HG03066 (cell line): ENCODE results near the gene FBXO31.

Source experiments
- ATAC-seq: cut with Tn5 transposase; IDR thresholded peaks from one replicate; pipeline ENCODE4 v1.9.1; 2021; ENCODE audit warnings: low read depth; ENCODE audit not compliant: unreplicated experiment

The FBXO31 gene, protein sequence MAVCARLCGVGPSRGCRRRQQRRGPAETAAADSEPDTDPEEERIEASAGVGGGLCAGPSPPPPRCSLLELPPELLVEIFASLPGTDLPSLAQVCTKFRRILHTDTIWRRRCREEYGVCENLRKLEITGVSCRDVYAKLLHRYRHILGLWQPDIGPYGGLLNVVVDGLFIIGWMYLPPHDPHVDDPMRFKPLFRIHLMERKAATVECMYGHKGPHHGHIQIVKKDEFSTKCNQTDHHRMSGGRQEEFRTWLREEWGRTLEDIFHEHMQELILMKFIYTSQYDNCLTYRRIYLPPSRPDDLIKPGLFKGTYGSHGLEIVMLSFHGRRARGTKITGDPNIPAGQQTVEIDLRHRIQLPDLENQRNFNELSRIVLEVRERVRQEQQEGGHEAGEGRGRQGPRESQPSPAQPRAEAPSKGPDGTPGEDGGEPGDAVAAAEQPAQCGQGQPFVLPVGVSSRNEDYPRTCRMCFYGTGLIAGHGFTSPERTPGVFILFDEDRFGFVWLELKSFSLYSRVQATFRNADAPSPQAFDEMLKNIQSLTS

DNA sequence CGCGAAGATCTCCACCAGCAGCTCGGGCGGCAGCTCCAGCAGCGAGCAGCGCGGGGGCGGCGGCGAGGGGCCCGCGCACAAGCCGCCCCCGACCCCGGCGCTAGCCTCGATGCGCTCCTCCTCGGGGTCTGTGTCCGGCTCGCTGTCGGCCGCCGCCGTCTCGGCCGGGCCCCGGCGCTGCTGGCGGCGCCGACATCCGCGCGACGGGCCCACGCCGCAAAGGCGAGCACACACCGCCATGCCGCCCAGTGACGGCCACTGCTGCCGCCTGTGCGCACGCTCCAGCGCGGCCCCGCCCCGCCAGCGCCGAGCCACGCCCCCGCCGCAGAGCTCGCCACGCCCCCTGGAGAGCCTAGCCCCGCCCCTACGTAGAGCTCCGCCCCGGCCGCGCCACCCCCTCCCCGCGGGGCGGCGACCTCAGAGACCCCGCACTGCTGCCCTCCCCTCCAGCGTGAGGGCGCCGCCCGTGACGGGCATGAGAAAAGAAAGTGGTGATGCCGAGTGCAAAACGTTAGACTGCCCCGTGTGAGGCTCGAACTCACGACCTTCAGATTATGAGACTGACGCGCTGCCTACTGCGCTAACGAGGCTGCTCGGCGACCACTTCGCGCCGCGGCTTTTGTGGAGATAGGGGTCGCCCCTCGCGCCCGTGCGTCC, at the start of gene FBXO31:
Gene FBXO31 (minus strand): TSS at position 272 of the 657 bp plus-strand sequence. CDS start 32 bp downstream, at position 240.
- ATAC-seq = peak; percentile 39

DNA sequence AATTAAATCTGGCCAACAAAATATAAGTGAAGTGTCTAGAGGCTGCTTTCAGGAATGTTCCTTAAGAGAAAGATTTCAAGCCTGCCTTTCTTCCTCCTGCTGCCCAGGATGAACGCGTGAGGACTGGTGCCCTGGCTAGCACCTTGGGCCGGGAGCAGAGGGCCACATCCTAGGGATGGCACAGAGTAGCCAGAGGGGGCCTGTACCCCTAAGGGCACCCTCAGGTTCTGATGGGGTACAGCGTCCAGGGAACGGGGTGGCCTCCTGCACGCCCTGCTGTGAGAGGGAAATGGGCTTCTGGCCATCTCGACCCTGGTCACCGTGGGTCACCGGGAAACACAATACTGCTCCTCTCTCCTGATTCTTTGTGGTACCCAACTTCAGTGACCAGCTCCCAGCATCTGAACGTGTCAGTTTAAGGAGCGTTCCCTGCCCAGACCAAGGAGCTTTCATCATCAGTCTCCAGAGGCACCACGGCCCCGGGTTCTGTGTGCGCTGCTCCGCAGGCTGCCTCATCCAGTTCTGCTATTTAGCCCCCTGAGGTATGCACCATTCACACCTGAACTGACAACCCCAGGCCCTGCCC, 48.8 kb upstream of the FBXO31 start:
- no peak for ATAC-seq

DNA sequence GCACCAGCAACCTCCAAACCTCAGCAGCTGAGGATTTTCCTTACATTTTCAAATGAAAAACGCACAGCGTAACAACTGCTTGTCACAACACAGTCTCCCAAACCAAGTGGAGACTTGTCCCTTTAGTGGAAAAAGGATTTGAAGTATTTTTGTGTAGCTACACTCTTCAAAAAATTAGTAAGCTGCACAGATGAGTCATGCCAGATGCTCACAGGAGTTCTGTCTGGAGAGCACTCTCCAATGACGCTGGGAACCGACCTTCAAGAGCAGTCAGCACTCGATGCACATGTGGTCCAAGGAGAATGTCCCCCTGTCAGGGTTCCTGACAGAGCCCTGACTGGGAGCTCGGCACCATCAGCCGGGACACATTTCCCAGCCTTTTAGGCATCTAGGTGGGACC, 48.4 kb upstream of the FBXO31 start:
- no peak for ATAC-seq

DNA sequence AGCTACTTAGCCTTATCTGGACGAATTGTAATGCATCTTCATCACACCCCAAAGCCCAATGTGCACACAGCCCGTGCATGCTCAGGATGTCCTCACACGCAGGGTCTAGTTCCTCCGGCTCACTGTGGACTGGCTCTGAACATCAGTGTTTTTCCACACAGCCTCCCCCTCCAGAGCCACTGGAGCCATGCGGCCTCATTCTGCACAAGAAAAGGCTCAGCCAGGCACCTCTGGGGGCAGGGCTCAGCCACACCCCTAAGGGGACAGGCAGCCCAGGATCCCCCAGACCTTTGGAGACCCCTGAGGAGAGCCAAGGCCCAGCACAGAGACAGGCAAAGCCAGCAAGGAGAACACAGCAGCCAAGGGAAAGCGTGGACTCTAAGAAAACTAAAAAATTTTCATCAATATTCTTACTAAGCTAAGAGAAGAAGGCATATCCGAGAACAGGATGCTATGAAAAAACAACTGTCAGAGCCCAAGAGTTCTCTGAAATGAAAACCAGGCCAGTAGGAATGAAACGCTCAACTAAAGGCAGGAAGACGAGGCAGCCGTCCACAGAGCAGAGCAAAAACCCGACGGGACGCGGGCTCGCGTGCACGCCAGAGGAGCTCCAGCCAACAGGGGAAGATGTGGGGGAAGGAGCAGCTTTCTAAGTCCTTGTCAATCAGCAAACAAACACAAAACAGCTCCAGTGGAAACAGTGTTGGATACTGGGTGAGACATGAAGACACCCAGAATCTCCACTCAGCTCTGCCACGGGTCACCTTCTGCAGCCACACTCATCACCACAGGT, 43.0 kb upstream of the FBXO31 start:
- no peak for ATAC-seq

DNA sequence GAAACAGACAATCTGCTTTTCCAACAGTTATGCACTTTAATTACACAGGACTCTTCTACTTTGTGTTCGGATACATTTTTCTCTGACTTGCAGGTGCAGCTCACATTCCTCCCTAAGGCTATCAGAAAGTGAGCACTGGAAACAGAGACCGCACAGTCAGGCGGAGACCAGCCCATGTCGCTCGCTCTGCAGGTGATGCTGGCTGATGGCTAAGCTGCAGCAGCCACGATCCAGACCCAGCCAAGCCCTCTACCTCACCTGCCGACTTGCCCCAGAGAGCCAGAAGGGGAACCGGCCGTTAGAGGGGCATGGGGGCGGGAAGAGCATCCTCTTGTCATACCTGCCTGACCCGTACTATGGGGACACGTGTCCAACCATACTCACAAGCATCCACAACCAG, 42.4 kb upstream of the FBXO31 start:
- ATAC-seq = no peak

DNA sequence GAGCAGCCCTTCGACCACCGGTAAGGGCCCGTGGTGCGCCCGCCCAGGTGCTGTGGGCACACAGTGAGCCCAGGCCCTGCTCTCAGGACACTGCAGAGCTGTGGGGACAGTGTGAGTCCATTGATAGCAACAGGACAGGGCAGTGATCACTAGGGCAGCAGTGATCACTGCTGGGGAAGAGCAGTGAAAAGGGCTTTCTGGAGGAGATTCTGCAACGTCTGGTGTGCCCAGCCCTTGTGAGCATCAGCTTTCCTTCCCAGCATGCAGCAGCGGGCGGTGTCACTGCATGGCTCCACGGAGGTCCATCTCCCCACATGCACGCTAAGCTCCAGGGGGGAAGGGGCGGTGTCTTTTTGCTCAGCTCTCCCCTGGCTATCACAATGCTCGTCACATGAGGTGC, 40.7 kb upstream of the FBXO31 start:
- ATAC-seq = no peak

DNA sequence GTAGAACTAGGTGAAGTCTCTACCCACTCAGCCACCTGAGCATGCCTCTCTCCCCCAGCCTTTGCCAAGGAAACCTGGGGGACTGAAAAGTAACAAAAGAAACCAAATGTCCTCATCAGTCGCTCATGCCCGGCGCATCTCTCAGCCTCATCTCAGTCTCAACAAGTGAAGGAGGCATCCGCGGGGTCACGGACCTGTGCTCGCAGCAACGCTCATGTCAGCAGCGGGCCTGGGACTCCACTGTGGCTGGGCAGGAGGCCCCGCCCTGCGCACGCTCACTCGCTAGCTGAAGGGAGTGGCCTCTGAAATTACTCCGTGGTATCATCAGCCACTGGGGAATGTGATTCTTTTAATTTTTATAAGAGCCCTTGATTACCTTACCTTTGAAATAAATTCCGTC, 39.9 kb upstream of the FBXO31 start:
- no peak for ATAC-seq

DNA sequence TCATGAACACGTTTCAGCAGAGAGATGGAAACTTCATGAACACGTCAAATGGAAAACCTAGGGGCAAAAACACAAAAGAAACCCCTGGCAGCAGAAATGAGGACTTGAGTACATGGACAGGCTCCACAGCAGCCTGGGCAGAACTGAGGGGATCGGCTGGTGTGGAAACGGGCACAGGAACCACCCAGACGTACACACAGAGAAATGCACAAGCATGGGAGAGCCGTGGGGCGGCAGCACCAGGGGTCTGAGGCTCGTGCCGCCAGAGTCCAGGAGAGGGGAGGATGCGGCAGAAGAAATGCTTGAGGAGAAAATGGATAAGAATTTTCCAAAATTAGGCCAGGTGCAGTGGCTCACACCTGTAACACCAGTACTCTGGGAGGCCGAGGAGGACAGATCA, 38.5 kb upstream of the FBXO31 start:
- ATAC-seq = no peak

DNA sequence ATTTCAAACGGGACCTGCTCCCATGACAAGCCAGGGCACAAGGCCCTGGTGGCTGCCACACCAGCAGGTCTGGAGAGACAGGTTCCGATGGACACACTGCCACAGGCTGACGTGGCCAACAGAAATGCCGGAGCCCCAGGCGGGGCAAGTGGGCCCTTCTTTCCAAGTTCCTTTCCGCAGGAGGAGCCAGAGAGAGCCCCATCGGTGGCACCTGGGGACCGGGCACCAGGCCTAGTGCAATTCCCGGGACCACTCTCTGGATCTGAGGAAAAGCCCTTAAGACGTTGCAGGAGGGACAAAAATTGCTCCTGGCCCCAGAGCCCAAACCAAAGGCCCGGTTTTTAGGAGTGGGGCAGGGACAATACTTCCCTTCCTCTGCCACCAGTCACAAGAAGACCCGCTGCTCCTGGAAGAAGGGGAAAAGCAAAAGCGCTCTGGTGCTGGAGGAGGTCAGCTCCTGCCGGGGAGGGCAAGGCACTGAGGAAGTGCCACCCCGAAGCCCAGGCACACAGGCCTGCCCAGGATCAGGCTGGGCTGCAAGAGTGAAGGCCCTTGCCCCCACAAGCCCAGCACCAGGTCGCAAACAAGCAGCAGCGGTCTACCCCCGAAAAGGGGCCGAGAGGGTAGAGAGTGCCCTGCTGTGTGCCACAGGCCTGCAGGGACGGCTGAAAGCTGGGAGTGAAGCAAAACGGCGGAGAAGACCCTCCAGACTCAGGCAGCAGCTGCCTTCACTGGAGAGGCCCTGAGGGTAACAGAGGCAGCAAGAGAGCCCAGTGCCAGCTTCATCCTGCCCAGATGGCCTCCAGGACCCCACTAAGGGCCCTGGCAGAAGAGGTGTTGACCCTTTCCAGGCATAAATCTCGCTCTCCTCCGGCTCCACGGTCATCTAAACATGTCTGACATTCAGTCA, 37.7 kb upstream of the FBXO31 start:
- ATAC-seq = no peak

DNA sequence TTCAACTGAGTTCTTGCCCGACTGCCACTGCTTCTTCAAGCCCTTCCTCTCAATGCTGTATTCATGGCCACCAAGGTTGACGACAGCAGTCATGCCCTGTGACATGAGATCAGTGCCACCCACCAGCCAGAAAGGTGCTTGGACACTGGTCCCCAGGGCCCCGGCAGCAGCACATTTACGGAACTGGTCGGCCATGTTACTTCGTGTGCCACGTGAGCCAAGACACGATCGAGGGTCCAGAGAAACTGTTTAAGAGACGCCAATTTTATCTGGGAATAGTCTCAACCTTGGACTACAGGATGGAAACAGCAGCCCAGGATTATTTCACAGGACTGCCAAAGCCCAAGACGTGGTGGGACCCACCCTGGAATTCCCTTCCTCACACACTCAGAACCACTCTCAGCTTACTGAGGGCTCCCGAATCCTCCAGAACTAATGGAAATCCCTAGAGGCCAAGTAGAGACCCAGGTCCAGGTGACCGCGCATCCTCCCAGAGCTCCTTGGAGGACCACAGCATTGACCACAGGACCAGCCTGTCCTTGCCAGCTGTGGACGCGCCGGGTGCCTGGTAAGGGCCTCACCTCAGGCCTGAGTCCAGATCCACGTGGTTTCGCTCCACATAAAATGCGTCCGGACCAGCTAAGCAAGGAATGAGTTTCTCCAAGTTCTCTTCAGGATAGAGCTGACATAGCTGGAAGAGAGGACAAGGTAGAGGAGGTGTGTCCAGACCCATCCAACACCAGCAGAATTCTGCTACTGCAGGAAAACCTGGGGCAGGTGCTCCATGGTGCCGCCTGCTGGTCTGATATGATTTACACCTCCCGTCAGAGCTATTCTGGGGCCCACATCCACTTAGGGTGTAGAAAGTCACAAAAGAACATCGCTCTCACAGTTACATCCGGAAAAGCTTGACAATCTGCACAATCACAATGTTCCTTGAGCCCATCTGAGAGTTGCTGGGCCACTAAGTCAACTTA, 36.7 kb upstream of the FBXO31 start:
- ATAC-seq = no peak

DNA sequence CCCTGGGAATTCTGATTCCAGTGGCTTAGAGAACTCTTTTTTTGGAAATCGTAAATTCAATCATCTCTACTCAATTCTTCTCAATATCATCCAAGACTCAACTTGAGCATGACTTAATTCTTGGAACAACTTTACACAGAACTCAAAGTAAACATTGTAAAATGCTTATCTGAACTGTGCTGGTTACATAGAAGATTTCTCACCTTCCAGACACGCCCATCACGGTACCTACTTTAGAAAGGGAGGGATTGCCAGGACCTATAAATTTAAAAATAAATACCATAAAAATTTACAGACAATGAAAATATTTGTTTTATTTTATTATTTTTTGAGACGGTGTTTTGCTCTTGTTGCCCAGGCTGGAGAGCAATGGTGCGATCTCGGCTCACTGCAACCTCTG, 35.1 kb upstream of the FBXO31 start:
- ATAC-seq = no peak

DNA sequence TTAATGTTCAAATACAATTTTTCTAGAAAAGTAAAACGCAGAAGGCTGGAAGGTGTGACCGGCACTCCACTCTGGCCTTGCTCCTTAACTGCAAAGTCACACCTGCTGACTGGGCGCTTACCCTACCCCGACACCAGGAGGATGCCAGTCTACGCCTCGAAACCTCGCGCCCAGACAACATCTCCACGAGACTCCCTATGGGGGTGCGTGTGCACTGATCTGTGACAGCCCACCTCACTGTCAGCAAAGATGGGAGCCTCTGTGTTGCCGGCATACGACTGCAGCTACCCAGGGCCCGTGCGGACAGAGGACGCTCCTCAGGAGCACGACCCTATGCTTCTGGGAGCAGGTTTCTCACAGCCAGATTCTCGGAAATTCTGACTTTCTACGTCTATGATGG, 34.6 kb upstream of the FBXO31 start:
- ATAC-seq = no peak

DNA sequence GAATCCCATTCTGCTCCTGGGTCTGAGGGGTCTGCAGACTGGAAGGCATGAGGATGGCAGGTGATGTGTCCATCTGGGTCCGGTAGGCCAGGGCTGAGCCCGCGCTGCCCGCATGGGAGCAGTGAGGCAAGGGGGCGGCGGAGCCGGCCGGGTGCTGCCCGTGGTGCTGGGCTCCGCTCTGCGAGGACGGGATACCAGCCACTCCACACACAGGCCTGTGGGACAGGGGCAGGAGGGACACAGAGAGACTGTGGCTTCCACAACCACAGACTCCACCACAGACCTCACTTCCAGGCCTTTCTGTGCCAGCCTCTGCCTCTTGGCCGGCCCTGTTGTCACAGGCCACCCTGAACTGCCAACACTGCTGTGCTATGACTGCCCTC, 33.9 kb upstream of the FBXO31 start:
- no peak for ATAC-seq

DNA sequence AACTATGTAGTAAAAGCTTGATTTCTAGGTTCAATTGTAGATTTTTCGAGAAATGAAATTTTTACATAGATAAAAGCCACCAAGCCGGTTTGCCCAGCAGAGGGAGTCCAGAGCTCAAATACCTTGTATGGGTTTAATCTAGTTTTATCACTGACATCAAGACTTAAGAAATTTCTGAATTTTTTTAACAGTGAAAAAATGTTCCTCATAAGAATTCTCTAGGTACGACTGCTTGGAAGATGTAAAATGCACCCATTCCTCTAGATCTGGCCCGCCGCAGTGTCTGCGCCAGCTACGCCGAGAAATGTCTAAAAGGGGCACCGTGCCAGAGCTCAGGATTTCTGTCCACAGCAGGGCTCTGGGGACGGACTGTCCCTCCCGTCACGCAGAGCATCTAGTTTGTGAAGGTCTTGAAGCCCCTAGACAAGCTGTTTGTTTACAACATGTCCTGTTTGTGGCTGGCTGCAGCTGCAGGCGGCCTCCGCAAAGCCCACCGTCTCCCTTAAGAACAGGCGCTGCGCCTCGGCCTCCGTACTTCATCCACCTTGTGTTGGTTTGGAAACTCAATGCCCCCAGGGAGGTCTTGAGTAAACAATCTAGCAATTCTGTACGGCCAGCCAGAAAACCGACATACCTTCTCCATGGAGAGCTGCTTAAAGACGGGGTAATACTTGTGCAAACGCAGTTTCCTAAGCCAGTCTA, 33.4 kb upstream of the FBXO31 start:
- no peak for ATAC-seq

DNA sequence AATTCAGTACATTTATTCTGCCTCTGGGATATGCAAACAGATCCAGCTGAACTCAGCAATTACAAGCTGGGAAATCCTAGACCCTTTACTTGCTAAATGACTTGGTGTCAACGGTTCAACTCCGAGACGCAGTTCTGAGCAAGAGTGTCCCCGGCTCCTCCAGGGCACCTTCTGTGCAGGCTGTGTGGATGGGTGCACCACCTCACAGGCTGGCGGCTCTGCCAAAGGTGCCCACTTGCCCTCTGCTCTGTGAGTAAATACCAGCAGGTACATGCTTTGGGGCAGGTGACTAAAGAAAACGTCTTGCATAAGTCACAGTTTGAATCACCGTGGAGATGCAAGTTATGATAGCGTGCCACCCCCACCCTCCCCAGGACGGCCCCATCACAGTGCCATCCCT, 31.9 kb upstream of the FBXO31 start:
- no peak for ATAC-seq

DNA sequence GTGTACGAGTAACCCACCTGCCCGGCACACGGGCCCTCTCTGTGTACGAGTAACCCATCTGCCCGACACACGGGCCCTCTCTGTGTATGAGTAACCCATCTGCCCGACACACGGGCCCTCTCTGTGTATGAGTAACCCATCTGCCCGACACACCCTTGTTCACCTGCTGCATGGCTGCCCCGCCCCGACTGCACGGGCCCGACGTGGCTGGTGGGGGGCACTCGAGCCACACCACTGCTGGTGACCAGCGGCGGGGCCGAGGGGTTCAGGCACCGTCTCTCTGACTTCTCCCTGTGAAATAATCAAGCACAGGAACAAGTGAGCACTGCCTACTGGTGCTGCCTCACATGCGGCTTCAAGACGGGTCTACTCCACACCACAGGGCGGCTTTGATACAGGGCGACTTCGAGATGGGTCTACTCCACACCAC, 30.7 kb upstream of the FBXO31 start:
- no peak for ATAC-seq

DNA sequence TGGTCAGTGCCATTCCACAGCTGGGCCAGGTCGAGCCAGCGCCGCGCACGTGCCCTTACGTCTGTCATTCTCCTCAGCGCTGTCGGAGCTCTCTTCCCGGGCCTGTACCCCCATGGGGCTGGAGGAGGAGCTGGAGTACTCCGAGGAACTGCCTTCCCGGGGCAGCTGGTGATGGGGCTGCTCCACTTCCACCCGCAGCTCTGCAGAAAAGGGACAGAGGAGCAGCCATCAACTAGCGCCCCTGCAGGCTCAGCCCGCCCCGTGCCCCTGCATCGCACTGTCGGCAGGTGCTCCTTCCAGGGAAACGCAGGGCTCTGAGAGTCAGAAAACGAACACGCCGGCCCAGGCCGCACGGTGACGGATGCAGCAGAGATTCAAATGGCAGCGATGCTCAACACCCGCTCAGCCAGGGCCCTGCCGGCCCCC, 29.4 kb upstream of the FBXO31 start:
- ATAC-seq = no peak
